ENCODE results near the gene SMU1.

DNA sequence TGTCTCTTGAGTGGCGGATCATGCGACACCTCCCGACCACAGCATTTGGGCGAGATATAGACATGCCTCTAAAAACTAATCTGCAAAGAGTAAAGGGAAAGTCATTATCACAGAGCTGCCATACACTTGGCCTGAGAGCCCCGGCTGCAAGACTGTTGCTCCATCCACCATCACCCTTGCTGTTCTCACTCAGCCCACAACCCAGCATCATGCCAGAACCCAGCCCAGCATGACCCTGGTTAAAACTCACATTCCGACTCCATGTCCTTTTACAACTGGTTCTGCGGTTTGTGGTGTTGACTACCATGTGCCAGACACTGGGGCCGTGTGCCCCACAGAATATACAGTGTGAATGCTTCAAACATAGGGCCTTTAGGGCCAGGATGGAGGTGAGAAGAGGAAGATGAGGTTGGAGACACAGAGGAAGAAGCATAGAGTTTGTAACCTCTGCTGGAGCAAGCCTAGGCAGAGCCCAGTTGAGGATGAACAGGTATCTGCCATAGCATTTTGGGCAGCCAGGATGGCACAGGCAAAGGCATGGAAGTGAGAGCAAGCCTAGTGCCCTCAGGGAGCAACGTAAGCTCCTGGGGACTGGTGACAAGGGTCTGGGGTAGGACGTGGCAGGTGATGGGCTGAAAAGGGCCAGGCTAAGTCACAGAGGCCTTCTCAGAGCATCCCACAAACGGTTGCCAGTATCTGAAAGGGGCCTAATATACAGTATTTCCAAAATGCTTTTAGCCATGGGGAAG is 37.5 kb upstream of the SMU1 start:
- TF ChIP-seq, protein P1, sequence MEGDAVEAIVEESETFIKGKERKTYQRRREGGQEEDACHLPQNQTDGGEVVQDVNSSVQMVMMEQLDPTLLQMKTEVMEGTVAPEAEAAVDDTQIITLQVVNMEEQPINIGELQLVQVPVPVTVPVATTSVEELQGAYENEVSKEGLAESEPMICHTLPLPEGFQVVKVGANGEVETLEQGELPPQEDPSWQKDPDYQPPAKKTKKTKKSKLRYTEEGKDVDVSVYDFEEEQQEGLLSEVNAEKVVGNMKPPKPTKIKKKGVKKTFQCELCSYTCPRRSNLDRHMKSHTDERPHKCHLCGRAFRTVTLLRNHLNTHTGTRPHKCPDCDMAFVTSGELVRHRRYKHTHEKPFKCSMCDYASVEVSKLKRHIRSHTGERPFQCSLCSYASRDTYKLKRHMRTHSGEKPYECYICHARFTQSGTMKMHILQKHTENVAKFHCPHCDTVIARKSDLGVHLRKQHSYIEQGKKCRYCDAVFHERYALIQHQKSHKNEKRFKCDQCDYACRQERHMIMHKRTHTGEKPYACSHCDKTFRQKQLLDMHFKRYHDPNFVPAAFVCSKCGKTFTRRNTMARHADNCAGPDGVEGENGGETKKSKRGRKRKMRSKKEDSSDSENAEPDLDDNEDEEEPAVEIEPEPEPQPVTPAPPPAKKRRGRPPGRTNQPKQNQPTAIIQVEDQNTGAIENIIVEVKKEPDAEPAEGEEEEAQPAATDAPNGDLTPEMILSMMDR (conservative IDR thresholded peaks at IDR 0.05 in 1 of 2, IDR thresholded peaks at IDR 0.05 in 1 of 2; ENCODE audit: extremely low read depth in 1 of 2, insufficient read depth in 1 of 2, low read depth in 1 of 2, low read length in 2 of 2), result no peak
- no peak for TF ChIP-seq EZH2 (IDR thresholded peaks at IDR 0.05; ENCODE audit: borderline replicate concordance, low read length)

Measured in mammary epithelial cell (primary cell).